HT1080 (cell line): ENCODE results near the gene S1PR4. TPM values are rescaled to one million over a fixed set of nuclear protein-coding genes. Genes with fewer than 3 reads are reported as not detected.
"Not testable (repeated sequence)": the region's sequence is repeated elsewhere in the genome, so short reads cannot be mapped to it uniquely, and the experiment has no call there.

Experiments
- DNase-seq: peaks from one replicate; pipeline ENCODE4 v3.0.0-alpha.2; 2015; ENCODE audit warnings: low read depth
- total RNA-seq: library from RNA; depleted of rRNA; stranded (reverse); fragments of >200 nt; shearing (Covaris generic); gene quantifications from 2 replicates; pipeline ENCODE4 v1.2.3, GENCODE V29; 2014; rRNA removed

The S1PR4 gene
- total RNA-seq, 1 experiment from 2014 or later, result 0.06 TPM

- DNase-seq, result no peak
Measured at GRCh38 chr19:3211191-3211590, 32.6 kb downstream of the S1PR4 start.

GRCh38 chr19:3213159-3213558 lies 34.6 kb downstream of the S1PR4 start:
- DNase-seq, result no peak

- DNase-seq, result no peak
Measured at GRCh38 chr19:3216874-3217273, 38.3 kb downstream of the S1PR4 start.

- DNase-seq, result no peak
Measured at GRCh38 chr19:3220576-3220975, 42.0 kb downstream of the S1PR4 start.

- not testable (repeated sequence) for DNase-seq
Measured at GRCh38 chr19:3221576-3221975, 43.0 kb downstream of the S1PR4 start.

GRCh38 chr19:3222709-3223108 lies 44.1 kb downstream of the S1PR4 start:
- DNase-seq, result no peak

GRCh38 chr19:3224346-3225168 lies 46.0 kb downstream of the S1PR4 start, which contains the start of gene CELF5:
Gene CELF5, plus strand, starts transcription at chr19:3224661. Its CDS starts 79 bp downstream, at chr19:3224740.
- no peak for DNase-seq

- no peak for DNase-seq
Measured at GRCh38 chr19:3225169-3225485, 46.6 kb downstream of the S1PR4 start.

- no peak for DNase-seq
Measured at GRCh38 chr19:3225677-3226093, 47.1 kb downstream of the S1PR4 start.

GRCh38 chr19:3227054-3227626 lies 48.6 kb downstream of the S1PR4 start:
- DNase-seq, result no peak

GRCh38 chr19:3229346-3229743 lies 50.8 kb downstream of the S1PR4 start:
- no peak for DNase-seq

Other genes with a start within 250 kb of the S1PR4 start
- 0.07 TPM in 1 of 2 replicates, not detected in the other for gene ZNF77, start 233.8 kb upstream of the S1PR4 start, total RNA-seq
- gene TLE6, start 201.2 kb upstream of the S1PR4 start, total RNA-seq, result not detected in 2 replicates
- gene TLE2, start 149.5 kb upstream of the S1PR4 start, total RNA-seq, result 1.1 TPM in 1 of 2 replicates, not detected in the other
- gene TLE5, start 116.3 kb upstream of the S1PR4 start, total RNA-seq, result 244 and 289 TPM in 2 replicates
- 55.6 and 60.3 TPM in 2 replicates for gene GNA11, start 84.4 kb upstream of the S1PR4 start, total RNA-seq
- gene GNA15, start 42.7 kb upstream of the S1PR4 start, total RNA-seq, result 0.05 and 0.30 TPM in 2 replicates
- gene NCLN, start 7.2 kb downstream of the S1PR4 start, total RNA-seq, result 125 and 130 TPM in 2 replicates
- gene CELF5, start 45.9 kb downstream of the S1PR4 start, total RNA-seq, result not detected in 2 replicates
- 22.5 and 33.2 TPM in 2 replicates for gene NFIC, start 187.8 kb downstream of the S1PR4 start, total RNA-seq